ENCODE data around the gene ERMAP.

The ERMAP gene

GRCh38 chr1:42780176-42780575 lies 36.7 kb upstream of the ERMAP start:
- Histone ChIP-seq H3K36me3 (ENCODE audit: control insufficient read depth, low read length) (peaks cover 49% of the 10 kb centered on the region), H3K4me1 (ENCODE audit: control insufficient read depth, low read length) (no peaks in the 10 kb centered on the region), H3K79me2 (ENCODE audit: control insufficient read depth, low read length) (no peaks in the 10 kb centered on the region), H3K4me2 (ENCODE audit: low read length) (no peak overlapping the region), H3F3A (ENCODE audit: control insufficient read depth, insufficient read depth) (no peaks in the 10 kb centered on the region), H3K4me3 (ENCODE audit: low read length) (no peak overlapping the region), H3K27me3 (ENCODE audit: control insufficient read depth, low read length) (no peaks in the 10 kb centered on the region), H3K9me3 (ENCODE audit: control insufficient read depth, insufficient read depth, low read length) (no peaks in the 10 kb centered on the region), H3K9me2 (replicated peaks; ENCODE audit: control insufficient read depth, low read length) (no peaks in the 10 kb centered on the region), H4K20me1 (ENCODE audit: control insufficient read depth, insufficient read depth, low read depth, low read length) (no peaks in the 10 kb centered on the region), H3K27ac (ENCODE audit: low read depth, low read length) (no peak overlapping the region)
- TF ChIP-seq EZH2phosphoT487 (IDR thresholded peaks at IDR 0.05; ENCODE audit: borderline replicate concordance, low read length) (no peak), CTCF (IDR thresholded peaks at IDR 0.05; ENCODE audit: low read depth, low read length, poor library complexity, severe bottlenecking) (no peak)

- H3K4me3 ChIP-seq (ENCODE audit: low read length), result no peak overlapping the region
- H4K20me1 ChIP-seq (ENCODE audit: control insufficient read depth, insufficient read depth, low read depth, low read length), result no peaks in the 10 kb centered on the region
- no peak overlapping the region for H3K4me2 ChIP-seq (ENCODE audit: low read length)
- TF ChIP-seq CTCF (IDR thresholded peaks at IDR 0.05; ENCODE audit: low read depth, low read length, poor library complexity, severe bottlenecking) (no peak), EZH2phosphoT487 (IDR thresholded peaks at IDR 0.05; ENCODE audit: borderline replicate concordance, low read length) (no peak)
- H3K27ac ChIP-seq (ENCODE audit: low read depth, low read length), result no peak overlapping the region
- H3K27me3 ChIP-seq (ENCODE audit: control insufficient read depth, low read length), result no peaks in the 10 kb centered on the region
- no peaks in the 10 kb centered on the region for H3K9me2 ChIP-seq (replicated peaks; ENCODE audit: control insufficient read depth, low read length)
- no peaks in the 10 kb centered on the region for H3K4me1 ChIP-seq (ENCODE audit: control insufficient read depth, low read length)
- H3F3A ChIP-seq (ENCODE audit: control insufficient read depth, insufficient read depth), result no peaks in the 10 kb centered on the region
- H3K9me3 ChIP-seq (ENCODE audit: control insufficient read depth, insufficient read depth, low read length), result no peaks in the 10 kb centered on the region
- H3K79me2 ChIP-seq (ENCODE audit: control insufficient read depth, low read length), result no peaks in the 10 kb centered on the region
- peaks cover 24% of the 10 kb centered on the region for H3K36me3 ChIP-seq (ENCODE audit: control insufficient read depth, low read length)
Observed at GRCh38 chr1:42783092-42783491, 33.8 kb upstream of the ERMAP start.

GRCh38 chr1:42784547-42784945 lies 32.4 kb upstream of the ERMAP start:
- H3K9me3 ChIP-seq (ENCODE audit: control insufficient read depth, insufficient read depth, low read length), result no peaks in the 10 kb centered on the region
- no peaks in the 10 kb centered on the region for H3K4me1 ChIP-seq (ENCODE audit: control insufficient read depth, low read length)
- H3K27ac ChIP-seq (ENCODE audit: low read depth, low read length), result no peak overlapping the region
- H3K4me3 ChIP-seq (ENCODE audit: low read length), result no peak overlapping the region
- no peak overlapping the region for H3K4me2 ChIP-seq (ENCODE audit: low read length)
- H3K79me2 ChIP-seq (ENCODE audit: control insufficient read depth, low read length), result no peaks in the 10 kb centered on the region
- H3K27me3 ChIP-seq (ENCODE audit: control insufficient read depth, low read length), result no peaks in the 10 kb centered on the region
- no peaks in the 10 kb centered on the region for H3K9me2 ChIP-seq (replicated peaks; ENCODE audit: control insufficient read depth, low read length)
- H3K36me3 ChIP-seq (ENCODE audit: control insufficient read depth, low read length), result peaks cover 15% of the 10 kb centered on the region
- TF ChIP-seq EZH2phosphoT487 (IDR thresholded peaks at IDR 0.05; ENCODE audit: borderline replicate concordance, low read length) (no peak), CTCF (IDR thresholded peaks at IDR 0.05; ENCODE audit: low read depth, low read length, poor library complexity, severe bottlenecking) (no peak)
- no peaks in the 10 kb centered on the region for H3F3A ChIP-seq (ENCODE audit: control insufficient read depth, insufficient read depth)
- H4K20me1 ChIP-seq (ENCODE audit: control insufficient read depth, insufficient read depth, low read depth, low read length), result no peaks in the 10 kb centered on the region

Measured in DOHH2 (cell line).